CD14-positive monocyte (primary cell): ENCODE measurements around the gene RPS6KL1. TPM values are rescaled to one million over a fixed set of nuclear protein-coding genes. Genes with fewer than 3 reads are reported as not detected.
"Not testable (repeated sequence)": the region's sequence is repeated elsewhere in the genome, so short reads cannot be mapped to it uniquely, and the experiment has no call there.

Experiments
- DNase-seq, 3 donors: peaks; one replicate each; pipeline ENCODE4 v3.0.0-alpha.2; 2011 to 2022
- H2AFZ ChIP-seq: 2 replicates; pipeline ENCODE4 v1.6.0; 2012; ENCODE audit warnings: mild to moderate bottlenecking, low read depth, low read length, inconsistent platforms; ENCODE audit not compliant: insufficient read depth, poor library complexity, severe bottlenecking
- H3K27ac ChIP-seq, 2 donors: 1 replicate in 1 of 2; 2 replicates in 1 of 2; pipeline ENCODE4 v1.5.1; 2012 to 2013; ENCODE audit warnings: low read length in 2 of 2, control low read depth in 1 of 2, inconsistent platforms in 1 of 2, low read depth in 1 of 2, mild to moderate bottlenecking in 1 of 2
- H3K27me3 ChIP-seq, 2 donors: one replicate each; pipeline versions ENCODE4 v1.6.0 to v1.6.1; 2011 to 2013; ENCODE audit warnings: low read length in 2 of 2; ENCODE audit not compliant: control insufficient read depth in 2 of 2, insufficient read depth in 2 of 2
- H3K36me3 ChIP-seq, 2 donors: replicated peaks in 1 of 2; 1 replicate in 1 of 2; 2 replicates in 1 of 2; pipeline versions ENCODE4 v1.5.1 to v1.6.1; 2012 to 2013; ENCODE audit warnings: low read length in 2 of 2, control low read depth in 1 of 2, inconsistent platforms in 1 of 2, mild to moderate bottlenecking in 1 of 2; ENCODE audit not compliant: insufficient read depth in 2 of 2, control insufficient read depth in 1 of 2
- H3K4me1 ChIP-seq, 2 donors: 1 replicate in 1 of 2; 2 replicates in 1 of 2; pipeline versions ENCODE4 v1.5.1 to v1.6.1; 2012 to 2013; ENCODE audit warnings: low read length in 2 of 2, control low read depth in 1 of 2, inconsistent platforms in 1 of 2, mild to moderate bottlenecking in 1 of 2, moderate library complexity in 1 of 2; ENCODE audit not compliant: insufficient read depth in 2 of 2, control insufficient read depth in 1 of 2
- H3K4me2 ChIP-seq: replicated peaks from 2 replicates; pipeline ENCODE3; 2012; ENCODE audit warnings: low read length, moderate library complexity, mild to moderate bottlenecking; ENCODE audit not compliant: poor library complexity, severe bottlenecking; ENCODE audit errors: extremely low read depth
- H3K4me3 ChIP-seq, 3 experiments: fragments of 200-600 bp in 1 of 3; sonication (generic) in 1 of 3; replicated peaks in 1 of 3; 1 replicate in 2 of 3; 2 replicates in 1 of 3; pipeline ENCODE4 v1.5.1; 2011 to 2013; ENCODE audit warnings: low read length in 3 of 3, mild to moderate bottlenecking in 3 of 3, control low read depth in 2 of 3, low read depth in 2 of 3, inconsistent platforms in 1 of 3, moderate library complexity in 1 of 3
- H3K79me2 ChIP-seq: 2 replicates; pipeline ENCODE4 v1.6.0; 2012; ENCODE audit warnings: mild to moderate bottlenecking, control low read depth, inconsistent platforms, low read length, moderate library complexity; ENCODE audit not compliant: insufficient read depth
- H3K9ac ChIP-seq: 2 replicates; pipeline ENCODE4 v1.6.0; 2017; ENCODE audit warnings: low read length, mild to moderate bottlenecking; ENCODE audit not compliant: insufficient read depth, poor library complexity, severe bottlenecking
- H3K9me3 ChIP-seq, 2 donors: replicated peaks in 1 of 2; 1 replicate in 1 of 2; 2 replicates in 1 of 2; pipeline versions ENCODE4 v1.5.1 to v1.6.1; 2012 to 2013; ENCODE audit warnings: low read length in 2 of 2, control low read depth in 1 of 2; ENCODE audit not compliant: control insufficient read depth in 1 of 2, insufficient read depth in 1 of 2
- H4K20me1 ChIP-seq: 2 replicates; pipeline ENCODE4 v1.6.0; 2012; ENCODE audit warnings: mild to moderate bottlenecking, low read length, control low read depth, moderate library complexity; ENCODE audit not compliant: insufficient read depth
- H3K27ac Mint-ChIP-seq, 7 donors: one replicate each; pipeline ENCODE4 v1.8.0; 2020; ENCODE audit warnings: mild to moderate bottlenecking in 7 of 7, mixed read lengths in 7 of 7, moderate library complexity in 6 of 7, inconsistent platforms in 2 of 7
- H3K27me3 Mint-ChIP-seq, 3 donors: one replicate each; pipeline ENCODE4 v1.8.0; 2021 to 2022; ENCODE audit warnings: low read depth in 3 of 3, mild to moderate bottlenecking in 3 of 3, mixed read lengths in 3 of 3, moderate library complexity in 3 of 3, inconsistent platforms in 1 of 3
- H3K36me3 Mint-ChIP-seq, 2 donors: one replicate each; pipeline ENCODE4 v1.8.0; 2020; ENCODE audit warnings: mixed read lengths in 2 of 2, inconsistent platforms in 1 of 2, mild to moderate bottlenecking in 1 of 2
- H3K4me1 Mint-ChIP-seq: one replicate; pipeline ENCODE4 v1.8.0; 2020; ENCODE audit warnings: mild to moderate bottlenecking, mixed read lengths
- H3K4me3 Mint-ChIP-seq, 2 donors: one replicate each; pipeline ENCODE4 v1.8.0; 2020; ENCODE audit warnings: mild to moderate bottlenecking in 2 of 2, mixed read lengths in 2 of 2, moderate library complexity in 1 of 2
- H3K9me3 Mint-ChIP-seq, 7 donors: one replicate each; pipeline ENCODE4 v1.8.0; 2020 to 2022; ENCODE audit warnings: mixed read lengths in 7 of 7, mild to moderate bottlenecking in 6 of 7, moderate library complexity in 6 of 7, inconsistent platforms in 2 of 7
- CTCF ChIP-seq: fragments of 200-600 bp; IDR thresholded peaks from one replicate; pipeline ENCODE4 v1.8.0; 2022; ENCODE audit warnings: antibody characterized with exemption, mild to moderate bottlenecking
- WGBS: methylation state at CpG from one replicate; pipeline ENCODE4 v1.1.5; 2013; ENCODE audit warnings: missing lambda C conversion rate; ENCODE audit not compliant: insufficient coverage; 5-methylcytosine and 5-hydroxymethylcytosine counted together
- intact Hi-C, 2 donors: fragments of 100-400 bp; cut with micrococcal nuclease; formaldehyde crosslinking; loops; one replicate each; pipeline versions ENCODE4 v1.15.0 to v1.15.1; 2023
- polyA plus RNA-seq, 3 donors: library from polyadenylated mRNA; depleted of rRNA in 1 of 3; unstranded in 2 of 3; stranded (reverse) in 1 of 3; fragments of 300-500 nt in 2 of 3; fragments of >200 nt in 1 of 3; fragmentation: Illumina TruSeq in 2 of 3; gene quantifications; 1 replicate in 2 of 3; 2 replicates in 1 of 3; pipeline ENCODE4 v1.2.3, GENCODE V29; 2012 to 2021

The RPS6KL1 gene
- polyA plus RNA-seq, 3 donors = 0.13 TPM; not detected in 2

GRCh38 chr14:74934041-74934440 is 11.0 kb upstream of the RPS6KL1 start:
- no peak overlapping the region for H3K27ac ChIP-seq
- no peaks in the 10 kb centered on the region for H3K27me3 ChIP-seq
- no peaks in the 10 kb centered on the region for H3K79me2 ChIP-seq
- no peaks in the 10 kb centered on the region for H4K20me1 ChIP-seq
- no peak overlapping the region for H3K9ac ChIP-seq
- Mint-ChIP-seq H3K9me3 (peaks cover 0 to 5% (median 1%) of the 10 kb centered on the region in 7 donors), H3K27me3 (peaks cover 5 to 7% (median 7%) of the 10 kb centered on the region in 3 donors), H3K4me1 (peaks cover 24% of the 10 kb centered on the region), H3K27ac (no peak overlapping the region), H3K4me3 (no peak overlapping the region), H3K36me3 (no peaks in the 10 kb centered on the region)
- WGBS = 0% methylated on average over 1 of the region's 4 CpGs
- H3K4me2 ChIP-seq = no peak overlapping the region
- TF ChIP-seq CTCF = no peak
- H3K4me3 ChIP-seq = no peak overlapping the region
- H3K4me1 ChIP-seq = peaks cover 10 to 15% of the 10 kb centered on the region in 2 donors
- DNase-seq = no peak
- intact Hi-C loops = no loop called here
- no peaks in the 10 kb centered on the region for H3K36me3 ChIP-seq
- H2AFZ ChIP-seq = no peak overlapping the region
- H3K9me3 ChIP-seq = no peaks in the 10 kb centered on the region

- H3K27me3 ChIP-seq, H3K9me3 Mint-ChIP-seq, H3K27me3 Mint-ChIP-seq, H3K27ac ChIP-seq, H3K9ac ChIP-seq, H3K4me1 ChIP-seq, H3K79me2 ChIP-seq, DNase-seq, H3K4me2 ChIP-seq, H3K9me3 ChIP-seq, H3K4me3 Mint-ChIP-seq, H3K27ac Mint-ChIP-seq, H3K36me3 ChIP-seq, H2AFZ ChIP-seq, H3K36me3 Mint-ChIP-seq, intact Hi-C loops, H4K20me1 ChIP-seq, H3K4me3 ChIP-seq: not testable (repeated sequence)
- H3K4me1 Mint-ChIP-seq = peaks cover 16% of the 10 kb centered on the region
- no CpG with 5 or more reads among the region's 4 CpGs for WGBS
Observed at GRCh38 chr14:74932936-74933335, 9.9 kb upstream of the RPS6KL1 start.
